Liver (tissue), 9 donors: Measurements from ENCODE around the gene SPATA16. TPM values are rescaled to one million over a fixed set of nuclear protein-coding genes. Genes with fewer than 3 reads are reported as not detected.

Experiments
- DNase-seq: peaks from one replicate; pipeline ENCODE4 v3.0.0-alpha.2; 2017; ENCODE audit warnings: low spot score
- H3K27ac ChIP-seq, 2 donors: one replicate each; pipeline ENCODE4 v1.7.0; 2013; ENCODE audit warnings: inconsistent platforms in 2 of 2, low read length in 2 of 2, control low read depth in 1 of 2, low read depth in 1 of 2, mild to moderate bottlenecking in 1 of 2
- H3K27me3 ChIP-seq, 4 donors: one replicate each; pipeline versions ENCODE4 v1.6.1 to v1.7.0; 2013; ENCODE audit warnings: low read length in 3 of 4, inconsistent platforms in 1 of 4, mild to moderate bottlenecking in 1 of 4, moderate library complexity in 1 of 4; ENCODE audit not compliant: control insufficient read depth in 4 of 4, insufficient read depth in 4 of 4
- H3K36me3 ChIP-seq, 4 donors: one replicate each; pipeline versions ENCODE4 v1.6.1 to v1.7.0; 2013; ENCODE audit warnings: low read length in 3 of 4, mild to moderate bottlenecking in 3 of 4, low read depth in 1 of 4, moderate library complexity in 1 of 4; ENCODE audit not compliant: control insufficient read depth in 4 of 4, insufficient read depth in 3 of 4
- H3K4me1 ChIP-seq, 4 donors: one replicate each; pipeline versions ENCODE4 v1.6.1 to v1.7.0; 2013; ENCODE audit warnings: low read length in 3 of 4, mild to moderate bottlenecking in 3 of 4, moderate library complexity in 1 of 4; ENCODE audit not compliant: control insufficient read depth in 4 of 4, insufficient read depth in 4 of 4
- H3K4me3 ChIP-seq, 3 donors: one replicate each; pipeline versions ENCODE4 v1.6.1 to v1.7.0; 2013; ENCODE audit warnings: low read length in 3 of 3, control low read depth in 1 of 3, low read depth in 1 of 3, mild to moderate bottlenecking in 1 of 3
- H3K9ac ChIP-seq, 2 donors: one replicate each; pipeline ENCODE4 v1.7.0; 2013; ENCODE audit warnings: low read length in 2 of 2, mild to moderate bottlenecking in 2 of 2, moderate library complexity in 2 of 2, control low read depth in 1 of 2, low read depth in 1 of 2
- H3K9me3 ChIP-seq, 4 donors: one replicate each; pipeline versions ENCODE4 v1.6.1 to v1.7.0; 2013; ENCODE audit warnings: low read length in 3 of 4; ENCODE audit not compliant: control insufficient read depth in 4 of 4
- EGR1 ChIP-seq, 2 donors: IDR thresholded peaks; 2 replicates each; pipeline ENCODE4 v1.6.1; 2016 to 2018; ENCODE audit warnings: antibody characterized with exemption in 2 of 2, low read depth in 2 of 2
- FOXA1 ChIP-seq: IDR thresholded peaks from 2 replicates; pipeline ENCODE4 v1.6.1; 2016; ENCODE audit warnings: antibody characterized with exemption
- FOXA2 ChIP-seq: IDR thresholded peaks from 2 replicates; pipeline ENCODE4 v1.6.1; 2016; ENCODE audit warnings: antibody characterized with exemption
- GABPA ChIP-seq, 2 donors: IDR thresholded peaks in 1 of 2; conservative IDR thresholded peaks in 1 of 2; 2 replicates each; pipeline ENCODE4 v1.6.1; 2016; ENCODE audit warnings: antibody characterized with exemption in 2 of 2, mild to moderate bottlenecking in 1 of 2, moderate library complexity in 1 of 2
- HNF4A ChIP-seq, 2 donors: conservative IDR thresholded peaks; 2 replicates each; pipeline ENCODE4 v1.6.1; 2016; ENCODE audit warnings: antibody characterized with exemption in 2 of 2, mild to moderate bottlenecking in 2 of 2
- HNF4G ChIP-seq: IDR thresholded peaks from 2 replicates; pipeline ENCODE4 v1.6.1; 2016; ENCODE audit warnings: antibody characterized with exemption
- JUND ChIP-seq, 2 donors: IDR thresholded peaks; 2 replicates each; pipeline ENCODE4 v1.6.1; 2016; ENCODE audit warnings: antibody characterized with exemption in 2 of 2
- NR2F2 ChIP-seq: IDR thresholded peaks from 2 replicates; pipeline ENCODE4 v1.6.1; 2016; ENCODE audit warnings: antibody characterized with exemption
- RAD21 ChIP-seq, 2 donors: IDR thresholded peaks; 2 replicates each; pipeline ENCODE4 v1.6.1; 2016; ENCODE audit warnings: antibody characterized with exemption in 2 of 2, mild to moderate bottlenecking in 2 of 2
- RXRA ChIP-seq, 2 donors: IDR thresholded peaks; 2 replicates each; pipeline ENCODE4 v1.6.1; 2017 to 2018; ENCODE audit warnings: antibody characterized with exemption in 2 of 2, mild to moderate bottlenecking in 1 of 2
- TAF1 ChIP-seq: conservative IDR thresholded peaks from 2 replicates; pipeline ENCODE4 v1.6.1; 2016; ENCODE audit warnings: antibody characterized with exemption, mild to moderate bottlenecking
- WGBS: extraction: QIAGEN DNeasy Blood & Tissue Kit; methylation state at CpG from one replicate; pipeline ENCODE4 v1.1.7; 2013; 5-methylcytosine and 5-hydroxymethylcytosine counted together
- polyA plus RNA-seq, 2 donors: library from polyadenylated mRNA; stranded (reverse) in 1 of 2; unstranded in 1 of 2; fragments of 200-250 nt in 1 of 2; fragments of >200 nt in 1 of 2; fragmentation: Nextera tagmentation in 1 of 2; extraction: Ambion mirVana in 1 of 2; gene quantifications; one replicate each; pipeline versions ENCODE4 v1.2.1 to v1.2.3, GENCODE V29; 2013 to 2015
- total RNA-seq, 2 donors: library from RNA; depleted of rRNA; stranded (reverse); fragments of >200 nt; gene quantifications; one replicate each; pipeline ENCODE4 v1.2.3, GENCODE V29; 2014
- TF ChIP-seq, protein P1 (sequence below): fragments of 150-350 bp; IDR thresholded peaks from 2 replicates; pipeline ENCODE4 v1.5.1; 2017; ENCODE audit warnings: improper control_type of control experiment, low read depth, low read length; ENCODE audit not compliant: missing input control
- TF ChIP-seq, protein P2 (sequence below): IDR thresholded peaks from 2 replicates; pipeline ENCODE4 v1.6.1; 2016; ENCODE audit warnings: antibody characterized with exemption, mild to moderate bottlenecking
- TF ChIP-seq, protein P3 (sequence below): IDR thresholded peaks from 2 replicates; pipeline ENCODE4 v1.6.1; 2016; ENCODE audit warnings: antibody characterized with exemption
- TF ChIP-seq, protein P4 (sequence below): IDR thresholded peaks from 2 replicates; pipeline ENCODE4 v1.6.1; 2016; ENCODE audit warnings: antibody characterized with exemption
- TF ChIP-seq, protein P5 (sequence below): IDR thresholded peaks from 2 replicates; pipeline ENCODE4 v1.6.1; 2016; ENCODE audit warnings: antibody characterized with exemption
- donor health status: healthy.
- donor health status: healthy.
- donor health status: healthy.
- donor health status: healthy.
- donor health status: healthy.

Gene SPATA16
- total and polyA plus RNA-seq, 4 donors: not detected

DNA sequence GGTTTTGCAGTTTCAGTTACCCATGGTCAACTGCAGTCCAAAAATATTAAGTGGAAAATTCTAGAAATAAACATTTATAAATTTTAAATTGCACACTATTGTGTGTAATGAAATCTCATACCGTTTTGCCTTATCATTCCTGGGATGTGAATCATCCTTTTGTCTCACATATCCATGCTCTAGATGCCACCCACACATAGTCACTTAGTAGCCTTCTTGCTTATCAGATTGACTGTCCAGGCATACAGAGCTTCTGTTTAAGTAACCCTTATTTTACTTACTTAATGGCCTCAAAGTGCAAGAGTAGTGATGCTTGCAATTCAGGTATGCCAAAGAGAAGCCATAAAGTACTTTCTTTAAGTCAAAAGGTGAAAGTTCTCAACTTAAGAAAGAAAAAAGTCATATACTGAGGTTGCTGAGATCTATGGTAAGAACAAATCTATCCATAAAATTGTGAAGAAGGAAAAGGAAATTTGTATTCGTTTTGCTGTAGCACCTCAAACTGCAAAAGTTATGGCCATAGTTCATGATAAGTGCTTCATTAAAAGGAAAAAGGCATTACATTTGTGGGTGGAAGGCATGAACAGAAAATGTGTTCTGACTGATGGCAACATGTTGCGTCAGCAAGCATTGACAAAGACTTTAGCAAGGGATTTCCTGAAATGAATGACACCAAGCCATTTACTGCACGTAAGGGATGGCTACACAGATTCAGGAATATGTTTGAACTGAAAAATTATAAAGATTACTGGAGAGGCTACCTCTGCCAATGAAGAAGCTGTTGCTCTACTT lies 43.8 kb downstream of the SPATA16 start:
- WGBS: 56% methylated on average over 4 of the region's 4 CpGs
- TF ChIP-seq TAF1 (no peak), HNF4A (conservative IDR thresholded peaks at IDR 0.05) (no peak), HNF4G (no peak), FOXA1 (no peak), NR2F2 (no peak)
- TF ChIP-seq, protein P1, sequence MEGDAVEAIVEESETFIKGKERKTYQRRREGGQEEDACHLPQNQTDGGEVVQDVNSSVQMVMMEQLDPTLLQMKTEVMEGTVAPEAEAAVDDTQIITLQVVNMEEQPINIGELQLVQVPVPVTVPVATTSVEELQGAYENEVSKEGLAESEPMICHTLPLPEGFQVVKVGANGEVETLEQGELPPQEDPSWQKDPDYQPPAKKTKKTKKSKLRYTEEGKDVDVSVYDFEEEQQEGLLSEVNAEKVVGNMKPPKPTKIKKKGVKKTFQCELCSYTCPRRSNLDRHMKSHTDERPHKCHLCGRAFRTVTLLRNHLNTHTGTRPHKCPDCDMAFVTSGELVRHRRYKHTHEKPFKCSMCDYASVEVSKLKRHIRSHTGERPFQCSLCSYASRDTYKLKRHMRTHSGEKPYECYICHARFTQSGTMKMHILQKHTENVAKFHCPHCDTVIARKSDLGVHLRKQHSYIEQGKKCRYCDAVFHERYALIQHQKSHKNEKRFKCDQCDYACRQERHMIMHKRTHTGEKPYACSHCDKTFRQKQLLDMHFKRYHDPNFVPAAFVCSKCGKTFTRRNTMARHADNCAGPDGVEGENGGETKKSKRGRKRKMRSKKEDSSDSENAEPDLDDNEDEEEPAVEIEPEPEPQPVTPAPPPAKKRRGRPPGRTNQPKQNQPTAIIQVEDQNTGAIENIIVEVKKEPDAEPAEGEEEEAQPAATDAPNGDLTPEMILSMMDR: no peak
- TF ChIP-seq, protein P2, sequence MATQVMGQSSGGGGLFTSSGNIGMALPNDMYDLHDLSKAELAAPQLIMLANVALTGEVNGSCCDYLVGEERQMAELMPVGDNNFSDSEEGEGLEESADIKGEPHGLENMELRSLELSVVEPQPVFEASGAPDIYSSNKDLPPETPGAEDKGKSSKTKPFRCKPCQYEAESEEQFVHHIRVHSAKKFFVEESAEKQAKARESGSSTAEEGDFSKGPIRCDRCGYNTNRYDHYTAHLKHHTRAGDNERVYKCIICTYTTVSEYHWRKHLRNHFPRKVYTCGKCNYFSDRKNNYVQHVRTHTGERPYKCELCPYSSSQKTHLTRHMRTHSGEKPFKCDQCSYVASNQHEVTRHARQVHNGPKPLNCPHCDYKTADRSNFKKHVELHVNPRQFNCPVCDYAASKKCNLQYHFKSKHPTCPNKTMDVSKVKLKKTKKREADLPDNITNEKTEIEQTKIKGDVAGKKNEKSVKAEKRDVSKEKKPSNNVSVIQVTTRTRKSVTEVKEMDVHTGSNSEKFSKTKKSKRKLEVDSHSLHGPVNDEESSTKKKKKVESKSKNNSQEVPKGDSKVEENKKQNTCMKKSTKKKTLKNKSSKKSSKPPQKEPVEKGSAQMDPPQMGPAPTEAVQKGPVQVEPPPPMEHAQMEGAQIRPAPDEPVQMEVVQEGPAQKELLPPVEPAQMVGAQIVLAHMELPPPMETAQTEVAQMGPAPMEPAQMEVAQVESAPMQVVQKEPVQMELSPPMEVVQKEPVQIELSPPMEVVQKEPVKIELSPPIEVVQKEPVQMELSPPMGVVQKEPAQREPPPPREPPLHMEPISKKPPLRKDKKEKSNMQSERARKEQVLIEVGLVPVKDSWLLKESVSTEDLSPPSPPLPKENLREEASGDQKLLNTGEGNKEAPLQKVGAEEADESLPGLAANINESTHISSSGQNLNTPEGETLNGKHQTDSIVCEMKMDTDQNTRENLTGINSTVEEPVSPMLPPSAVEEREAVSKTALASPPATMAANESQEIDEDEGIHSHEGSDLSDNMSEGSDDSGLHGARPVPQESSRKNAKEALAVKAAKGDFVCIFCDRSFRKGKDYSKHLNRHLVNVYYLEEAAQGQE: no peak
- TF ChIP-seq, protein P3, sequence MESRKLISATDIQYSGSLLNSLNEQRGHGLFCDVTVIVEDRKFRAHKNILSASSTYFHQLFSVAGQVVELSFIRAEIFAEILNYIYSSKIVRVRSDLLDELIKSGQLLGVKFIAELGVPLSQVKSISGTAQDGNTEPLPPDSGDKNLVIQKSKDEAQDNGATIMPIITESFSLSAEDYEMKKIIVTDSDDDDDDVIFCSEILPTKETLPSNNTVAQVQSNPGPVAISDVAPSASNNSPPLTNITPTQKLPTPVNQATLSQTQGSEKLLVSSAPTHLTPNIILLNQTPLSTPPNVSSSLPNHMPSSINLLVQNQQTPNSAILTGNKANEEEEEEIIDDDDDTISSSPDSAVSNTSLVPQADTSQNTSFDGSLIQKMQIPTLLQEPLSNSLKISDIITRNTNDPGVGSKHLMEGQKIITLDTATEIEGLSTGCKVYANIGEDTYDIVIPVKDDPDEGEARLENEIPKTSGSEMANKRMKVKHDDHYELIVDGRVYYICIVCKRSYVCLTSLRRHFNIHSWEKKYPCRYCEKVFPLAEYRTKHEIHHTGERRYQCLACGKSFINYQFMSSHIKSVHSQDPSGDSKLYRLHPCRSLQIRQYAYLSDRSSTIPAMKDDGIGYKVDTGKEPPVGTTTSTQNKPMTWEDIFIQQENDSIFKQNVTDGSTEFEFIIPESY: no peak
- no peaks in the 10 kb centered on the region for H3K4me1 ChIP-seq

DNA sequence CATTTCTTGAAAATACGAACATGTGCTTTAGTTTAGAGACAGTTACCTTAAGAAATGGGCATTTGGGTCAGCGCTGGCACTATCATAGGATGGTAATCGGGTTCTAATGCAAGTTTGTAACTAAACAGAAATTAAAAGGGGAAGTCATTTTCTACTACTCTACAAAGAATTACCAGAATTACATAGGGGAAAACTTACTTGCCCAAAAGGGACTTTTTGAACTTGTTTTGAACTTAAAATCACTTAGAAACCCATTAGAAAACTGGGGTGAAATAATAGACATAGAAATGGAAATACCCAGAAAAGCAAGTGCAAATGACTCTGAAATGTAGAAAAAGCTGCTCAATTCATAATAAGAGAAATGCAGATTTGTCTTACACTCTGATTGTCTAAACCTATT lies 44.9 kb downstream of the SPATA16 start:
- H3K36me3 ChIP-seq: no peaks in the 10 kb centered on the region
- no peak overlapping the region for H3K27ac ChIP-seq
- no peaks in the 10 kb centered on the region for H3K27me3 ChIP-seq
- no peak overlapping the region for H3K4me3 ChIP-seq
- no peaks in the 10 kb centered on the region for H3K9me3 ChIP-seq
- no peak overlapping the region for H3K9ac ChIP-seq
- 75% methylated on average over 3 of the region's 3 CpGs for WGBS
- no peak for DNase-seq
- no peaks in the 10 kb centered on the region for H3K4me1 ChIP-seq
- no peak for TF ChIP-seq FOXA2
- TF ChIP-seq, protein P2: no peak
- no peak for TF ChIP-seq EGR1 (IDR thresholded peaks at IDR 0.05; ENCODE audit: low read depth in 2 of 2)
- TF ChIP-seq, protein P3: no peak
- TF ChIP-seq GABPA (IDR thresholded peaks at IDR 0.05 in 1 of 2, conservative IDR thresholded peaks at IDR 0.05 in 1 of 2): no peak
- no peak for TF ChIP-seq RAD21 (IDR thresholded peaks at IDR 0.05)
- TF ChIP-seq FOXA1: no peak
- no peak for TF ChIP-seq JUND (IDR thresholded peaks at IDR 0.05)
- TF ChIP-seq, protein P4, sequence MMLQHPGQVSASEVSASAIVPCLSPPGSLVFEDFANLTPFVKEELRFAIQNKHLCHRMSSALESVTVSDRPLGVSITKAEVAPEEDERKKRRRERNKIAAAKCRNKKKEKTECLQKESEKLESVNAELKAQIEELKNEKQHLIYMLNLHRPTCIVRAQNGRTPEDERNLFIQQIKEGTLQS: no peak
- no peak for TF ChIP-seq TAF1
- no peak for TF ChIP-seq RXRA (IDR thresholded peaks at IDR 0.05)
- TF ChIP-seq HNF4A (conservative IDR thresholded peaks at IDR 0.05): no peak
- TF ChIP-seq, protein P5, sequence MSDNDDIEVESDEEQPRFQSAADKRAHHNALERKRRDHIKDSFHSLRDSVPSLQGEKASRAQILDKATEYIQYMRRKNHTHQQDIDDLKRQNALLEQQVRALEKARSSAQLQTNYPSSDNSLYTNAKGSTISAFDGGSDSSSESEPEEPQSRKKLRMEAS: no peak

More for the DNA sequence above, 43.8 kb downstream of the SPATA16 start:
- H3K9me3 ChIP-seq: no peaks in the 10 kb centered on the region
- DNase-seq: no peak
- H3K27ac ChIP-seq: no peak overlapping the region
- H3K36me3 ChIP-seq: no peaks in the 10 kb centered on the region
- no peaks in the 10 kb centered on the region for H3K27me3 ChIP-seq
- H3K9ac ChIP-seq: no peak overlapping the region
- no peak overlapping the region for H3K4me3 ChIP-seq
